Measurements from ENCODE around the gene C20orf141.

GRCh38 chr20:2833761-2834160 is 19.0 kb downstream of the C20orf141 start:
- TF ChIP-seq POLR2A (IDR thresholded peaks at IDR 0.05) = no peak
- no peak for TF ChIP-seq CTCF (IDR thresholded peaks at IDR 0.05)
